ENCODE measurements around the gene PSMB2. TPM values are rescaled to one million over a fixed set of nuclear protein-coding genes. Genes with fewer than 3 reads are reported as not detected.

The PSMB2 gene
- total RNA-seq, 1 donor from 2014 or later, result 66.3 TPM

GRCh38 chr1:35561297-35561971, 79.9 kb downstream of the PSMB2 start:
- no peaks in the 10 kb centered on the region for H3K27me3 Mint-ChIP-seq
- no peak for DNase-seq (ENCODE audit: extremely low spot score, unreplicated experiment)
- peak overlapping the region; percentile 9 for H3K27ac Mint-ChIP-seq
- peak overlapping the region; percentile 55 for H3K4me3 Mint-ChIP-seq
- peaks cover 18% of the 10 kb centered on the region for H3K4me1 Mint-ChIP-seq (ENCODE audit: unreplicated experiment)
- H3K36me3 Mint-ChIP-seq, result peaks cover 5% of the 10 kb centered on the region
- H3K9me3 Mint-ChIP-seq, result no peaks in the 10 kb centered on the region
- TF ChIP-seq CTCF (conservative IDR thresholded peaks at IDR 0.05), result no peak

- Mint-ChIP-seq H3K4me3 (no peak overlapping the region), H3K4me1 (ENCODE audit: unreplicated experiment) (peaks cover 27% of the 10 kb centered on the region), H3K27me3 (no peaks in the 10 kb centered on the region), H3K27ac (no peak overlapping the region), H3K9me3 (no peaks in the 10 kb centered on the region), H3K36me3 (peaks cover 5% of the 10 kb centered on the region)
- TF ChIP-seq CTCF (conservative IDR thresholded peaks at IDR 0.05), result no peak
- DNase-seq (ENCODE audit: extremely low spot score, unreplicated experiment), result no peak
These were observed 80.8 kb downstream of the PSMB2 start for GRCh38 chr1:35560256-35561225.

GRCh38 chr1:35559317-35559944, 81.9 kb downstream of the PSMB2 start:
- peak overlapping the region; percentile 34 for H3K27ac Mint-ChIP-seq
- H3K36me3 Mint-ChIP-seq, result peaks cover under 1% of the 10 kb centered on the region
- H3K9me3 Mint-ChIP-seq, result no peaks in the 10 kb centered on the region
- H3K27me3 Mint-ChIP-seq, result no peaks in the 10 kb centered on the region
- H3K4me1 Mint-ChIP-seq (ENCODE audit: unreplicated experiment), result peaks cover 36% of the 10 kb centered on the region
- no peak for DNase-seq (ENCODE audit: extremely low spot score, unreplicated experiment)
- H3K4me3 Mint-ChIP-seq, result peak overlapping the region; percentile 74
- TF ChIP-seq CTCF (conservative IDR thresholded peaks at IDR 0.05), result no peak

GRCh38 chr1:35558374-35559316, 82.7 kb downstream of the PSMB2 start:
- H3K27me3 Mint-ChIP-seq, result no peaks in the 10 kb centered on the region
- no peak for TF ChIP-seq CTCF (conservative IDR thresholded peaks at IDR 0.05)
- no peak for DNase-seq (ENCODE audit: extremely low spot score, unreplicated experiment)
- peak overlapping the region; percentile 91 for H3K27ac Mint-ChIP-seq
- peak overlapping the region; percentile 97 for H3K4me3 Mint-ChIP-seq
- H3K4me1 Mint-ChIP-seq (ENCODE audit: unreplicated experiment), result peaks cover 36% of the 10 kb centered on the region
- H3K36me3 Mint-ChIP-seq, result no peaks in the 10 kb centered on the region
- H3K9me3 Mint-ChIP-seq, result no peaks in the 10 kb centered on the region

Data from type B pancreatic cell (in vitro differentiated cells).